ENCODE data around the gene SNAP47.

SNAP47 gene

GRCh38 chr1:227768125-227768439 lies 32.8 kb downstream of the SNAP47 start:
- no peak for DNase-seq (ENCODE audit: low spot score)

- DNase-seq (ENCODE audit: low spot score), result no peak
Measured at GRCh38 chr1:227768640-227769039, 33.4 kb downstream of the SNAP47 start.

- DNase-seq (ENCODE audit: low spot score), result no peak
Measured at GRCh38 chr1:227769047-227769935, 34.1 kb downstream of the SNAP47 start.

GRCh38 chr1:227769936-227770494 lies 34.8 kb downstream of the SNAP47 start:
- no peak for DNase-seq (ENCODE audit: low spot score)

- no peak for DNase-seq (ENCODE audit: low spot score)
Measured at GRCh38 chr1:227770812-227771211, 35.6 kb downstream of the SNAP47 start.

GRCh38 chr1:227771326-227771725 lies 36.1 kb downstream of the SNAP47 start:
- DNase-seq (ENCODE audit: low spot score), result no peak

GRCh38 chr1:227771771-227772170 lies 36.5 kb downstream of the SNAP47 start:
- no peak for DNase-seq (ENCODE audit: low spot score)

GRCh38 chr1:227773558-227773957 lies 38.3 kb downstream of the SNAP47 start:
- no peak for DNase-seq (ENCODE audit: low spot score)

- no peak for DNase-seq (ENCODE audit: low spot score)
Measured at GRCh38 chr1:227774051-227774731, 39.0 kb downstream of the SNAP47 start.

GRCh38 chr1:227774821-227775661 lies 39.8 kb downstream of the SNAP47 start:
- peak; percentile 79 for DNase-seq (ENCODE audit: low spot score)

GRCh38 chr1:227775841-227776240 lies 40.6 kb downstream of the SNAP47 start:
- DNase-seq (ENCODE audit: low spot score), result no peak

- DNase-seq (ENCODE audit: low spot score), result peak; percentile 89
Measured at GRCh38 chr1:227776331-227776771, 41.1 kb downstream of the SNAP47 start.

- no peak for DNase-seq (ENCODE audit: low spot score)
Measured at GRCh38 chr1:227777156-227777555, 41.9 kb downstream of the SNAP47 start.

GRCh38 chr1:227777646-227778045 lies 42.4 kb downstream of the SNAP47 start:
- no peak for DNase-seq (ENCODE audit: low spot score)

- peak; percentile 84 for DNase-seq (ENCODE audit: low spot score)
Measured at GRCh38 chr1:227778401-227778947, 43.2 kb downstream of the SNAP47 start.

- DNase-seq (ENCODE audit: low spot score), result no peak
Measured at GRCh38 chr1:227779021-227779441, 43.8 kb downstream of the SNAP47 start.

GRCh38 chr1:227779685-227780084 lies 44.5 kb downstream of the SNAP47 start:
- DNase-seq (ENCODE audit: low spot score), result no peak

GRCh38 chr1:227780101-227781044 lies 45.1 kb downstream of the SNAP47 start:
- DNase-seq (ENCODE audit: low spot score), result no peak

- no peak for DNase-seq (ENCODE audit: low spot score)
Measured at GRCh38 chr1:227781314-227781930, 46.2 kb downstream of the SNAP47 start.

GRCh38 chr1:227782226-227782625 lies 47.0 kb downstream of the SNAP47 start:
- DNase-seq (ENCODE audit: low spot score), result no peak

Data from AG20443 (cell line).